NOMO-1 treated with dmso at 0.1 percent for 144 hours (cell line): Measurements from ENCODE around the gene TANK.
"Not testable (repeated sequence)": the region's sequence is repeated elsewhere in the genome, so short reads cannot be mapped to it uniquely, and the experiment has no call there.

Source experiments
- DNase-seq: peaks from one replicate; lab custom pipeline; 2025; ENCODE audit not compliant: unreplicated experiment; lab: John Stamatoyannopoulos, UW

TANK gene

GRCh38 chr2:161160226-161161073, at the start of gene TANK:
Gene TANK, plus strand, starts transcription at chr2:161160428. Its CDS starts 19,235 bp downstream, at chr2:161179663.
- peak; percentile 91 for DNase-seq

- DNase-seq, result no peak
Observed at GRCh38 chr2:161111531-161111930, 48.7 kb upstream of the TANK start.

GRCh38 chr2:161112908-161113307, 47.3 kb upstream of the TANK start:
- no peak for DNase-seq

GRCh38 chr2:161113693-161114575, 46.3 kb upstream of the TANK start:
- DNase-seq, result no peak

- DNase-seq, result no peak
Observed at GRCh38 chr2:161115205-161115604, 45.0 kb upstream of the TANK start.

GRCh38 chr2:161115605-161116380, 44.4 kb upstream of the TANK start:
- no peak for DNase-seq

GRCh38 chr2:161116509-161116908, 43.7 kb upstream of the TANK start:
- no peak for DNase-seq

- no peak for DNase-seq
Observed at GRCh38 chr2:161117506-161117905, 42.7 kb upstream of the TANK start.

- DNase-seq, result no peak
Observed at GRCh38 chr2:161118722-161119121, 41.5 kb upstream of the TANK start.

GRCh38 chr2:161119483-161119882, 40.7 kb upstream of the TANK start:
- no peak for DNase-seq

GRCh38 chr2:161120775-161121174, 39.5 kb upstream of the TANK start:
- DNase-seq, result no peak

- no peak for DNase-seq
Observed at GRCh38 chr2:161121622-161122021, 38.6 kb upstream of the TANK start.

- DNase-seq, result no peak
Observed at GRCh38 chr2:161122772-161123530, 37.3 kb upstream of the TANK start.

GRCh38 chr2:161123531-161124030, 36.6 kb upstream of the TANK start:
- no peak for DNase-seq

GRCh38 chr2:161124201-161124600, 36.0 kb upstream of the TANK start:
- DNase-seq, result no peak

- DNase-seq, result no peak
Observed at GRCh38 chr2:161128885-161129284, 31.3 kb upstream of the TANK start.

GRCh38 chr2:161130354-161130753, 29.9 kb upstream of the TANK start:
- no peak for DNase-seq

- no peak for DNase-seq
Observed at GRCh38 chr2:161131074-161131680, 29.1 kb upstream of the TANK start.

- DNase-seq, result peak; percentile 6
Observed at GRCh38 chr2:161131804-161132203, 28.4 kb upstream of the TANK start.

GRCh38 chr2:161132384-161132783, 27.8 kb upstream of the TANK start:
- not testable (repeated sequence) for DNase-seq
